Right ventricle myocardium inferior (tissue), 1 donor: Measurements from ENCODE around the gene SMIM13. TPM values are rescaled to one million over a fixed set of nuclear protein-coding genes. Genes with fewer than 3 reads are reported as not detected.
A peak's percentile ranks its signal among the peaks of the same experiment; 100 is the strongest.

Experiments
- ATAC-seq: fragments of 200-7000 bp; cut with Tn5 transposase; one replicate; pipeline ENCODE4 v1.9.1; 2020; ENCODE audit warnings: mild to moderate bottlenecking, moderate library complexity
- DNase-seq: peaks from one replicate; pipeline ENCODE4 v3.0.0; 2021; ENCODE audit errors: missing footprints
- intact Hi-C: fragments of 100-400 bp; cut with DNase I; formaldehyde crosslinking; loops from one replicate; pipeline ENCODE4 v1.11.0; 2022
- total RNA-seq: library from RNA; stranded (reverse); fragmentation: NEBNext Ultra II Directional; extraction: Animal tissue kit (Norgen Biotek cat#: 25700); gene quantifications from one replicate; pipeline ENCODE4 v1.2.1, GENCODE V29; 2021
- donor health status: DM: no; HTN: yes; CAD: no; lungs with severe emphysema.

Gene SMIM13
- total RNA-seq, 1 donor from 2014 or later: 12.6 TPM

DNA sequence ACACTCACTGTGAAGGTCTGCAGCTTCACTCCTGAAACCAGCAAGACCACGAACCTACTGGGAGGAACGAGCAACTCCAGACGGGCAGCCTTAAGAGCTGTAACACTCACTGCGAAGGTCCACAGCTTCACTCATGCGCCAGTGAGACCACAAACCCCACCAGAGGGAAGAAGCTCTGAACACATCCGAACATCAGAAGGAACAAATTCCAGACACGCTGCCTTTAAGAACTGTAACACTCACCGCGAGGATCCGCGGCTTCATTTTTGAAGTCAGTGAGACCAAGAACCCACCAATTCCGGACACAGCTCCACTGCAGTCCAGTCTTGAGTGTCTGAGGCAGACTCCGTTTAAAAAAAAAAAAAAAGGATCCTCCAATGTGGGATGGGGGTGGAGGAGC is 78.3 kb downstream of the SMIM13 start:
- ATAC-seq (no peak), DNase-seq (no peak)
- intact Hi-C loops: loop anchor here (10.0 kb wide), 1 partner anchor 323 kb away; no protein-coding TSS in a partner anchor

DNA sequence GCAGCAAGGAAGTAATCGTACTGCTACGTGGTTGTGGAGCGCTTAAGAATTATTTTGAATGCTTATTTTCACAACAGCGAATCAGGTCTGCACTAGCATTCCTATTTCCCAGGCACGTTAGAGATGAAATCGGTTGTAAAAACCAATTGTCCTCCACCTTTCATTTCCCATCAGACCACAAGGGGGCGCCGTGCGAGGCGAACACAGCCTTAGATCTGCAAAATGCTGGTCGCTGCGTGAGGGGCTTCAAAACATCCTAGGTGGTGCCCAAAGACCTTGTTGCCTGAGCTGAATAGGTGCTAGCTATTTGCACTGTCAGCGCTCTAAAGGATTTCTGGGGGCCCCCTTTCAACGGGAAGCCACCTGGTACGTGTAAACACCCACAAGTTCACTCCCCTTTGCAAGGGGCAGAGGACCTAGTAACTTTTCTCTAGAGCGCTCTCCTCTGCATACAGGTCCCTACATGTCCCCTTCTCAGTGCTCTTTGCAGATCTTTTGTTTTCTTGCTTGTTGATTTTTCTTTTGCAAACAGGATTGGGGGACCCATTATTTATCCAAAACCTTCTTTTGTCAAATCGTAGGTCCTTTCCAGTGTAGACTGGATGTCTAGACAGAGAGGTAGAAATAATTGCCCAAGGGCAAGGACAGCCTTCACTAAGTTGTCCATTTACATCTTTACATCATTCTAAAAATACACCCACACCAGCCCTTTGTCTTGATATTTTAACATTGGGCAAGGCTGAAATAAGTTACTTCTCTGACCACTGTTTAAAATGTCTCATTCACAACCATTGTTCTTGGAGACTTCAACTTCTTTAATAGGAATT is 79.1 kb downstream of the SMIM13 start:
- DNase-seq: peak; percentile 83
- intact Hi-C loops: loop anchor here (10.0 kb wide), 1 partner anchor 322 kb away; no protein-coding TSS in a partner anchor
- no peak for ATAC-seq

DNA sequence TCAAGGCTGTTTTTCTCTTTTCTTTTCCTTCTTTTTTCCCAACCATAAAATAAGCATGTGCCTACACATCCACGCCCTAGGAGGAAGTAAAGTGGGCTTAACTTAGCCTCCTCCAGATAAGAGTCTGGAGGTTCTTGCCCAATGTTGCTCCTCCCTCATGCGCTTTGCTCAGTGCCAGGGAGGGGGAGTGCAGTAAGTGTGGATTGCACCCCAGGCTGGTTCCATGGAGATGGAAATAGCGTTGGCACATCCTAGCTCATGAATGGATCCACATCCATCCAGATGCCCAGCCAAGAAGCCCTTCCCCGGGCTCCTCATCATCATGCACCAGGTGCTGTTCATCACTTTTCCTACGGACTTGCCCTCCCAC is 80.6 kb downstream of the SMIM13 start:
- no peak for DNase-seq
- no peak for ATAC-seq
- intact Hi-C loops: loop anchor here (10.0 kb wide), 1 partner anchor 321 kb away; no protein-coding TSS in a partner anchor

DNA sequence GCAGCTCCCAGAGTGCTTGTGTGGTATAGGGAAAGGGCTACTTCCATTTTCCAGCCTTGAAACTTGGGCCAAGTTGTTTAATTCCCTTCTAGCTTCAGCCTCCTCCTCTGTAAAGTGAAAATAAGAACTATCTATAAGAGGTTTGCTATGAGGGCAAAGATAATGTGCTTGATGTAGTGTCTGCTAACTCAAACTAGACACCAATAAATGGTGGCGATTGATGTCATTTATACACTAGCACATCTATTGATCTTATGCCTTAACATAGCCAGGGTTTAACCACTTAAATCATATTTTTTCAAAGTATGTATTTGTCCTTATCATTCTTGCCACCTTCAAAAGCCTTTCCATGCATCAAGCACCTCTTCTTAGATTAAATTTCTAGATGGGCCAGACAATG is 83.6 kb downstream of the SMIM13 start:
- no peak for ATAC-seq
- DNase-seq: no peak
- intact Hi-C loops: loop anchor here (5.0 to 10.0 kb wide), 2 partner anchors 35 to 318 kb away; no protein-coding TSS in a partner anchor

DNA sequence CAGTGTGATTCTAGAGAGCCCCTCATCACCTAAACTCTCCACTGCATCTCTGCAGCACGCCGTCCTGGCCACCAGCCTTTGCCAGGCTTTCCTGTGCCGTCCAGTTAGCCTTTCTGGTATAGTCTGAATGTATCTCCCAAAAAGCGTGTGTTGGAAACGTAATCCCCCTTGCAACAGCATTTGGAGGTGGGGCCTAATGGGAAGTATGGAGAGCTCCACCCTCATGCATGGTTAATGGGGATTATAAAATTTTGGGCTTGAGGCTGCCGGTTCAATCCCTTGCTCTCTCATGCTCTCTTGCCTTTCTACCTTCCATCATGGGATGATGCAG is 85.4 kb downstream of the SMIM13 start:
- intact Hi-C loops: loop anchor here (5.0 to 10.0 kb wide), 2 partner anchors 33 to 316 kb away; no protein-coding TSS in a partner anchor

DNA sequence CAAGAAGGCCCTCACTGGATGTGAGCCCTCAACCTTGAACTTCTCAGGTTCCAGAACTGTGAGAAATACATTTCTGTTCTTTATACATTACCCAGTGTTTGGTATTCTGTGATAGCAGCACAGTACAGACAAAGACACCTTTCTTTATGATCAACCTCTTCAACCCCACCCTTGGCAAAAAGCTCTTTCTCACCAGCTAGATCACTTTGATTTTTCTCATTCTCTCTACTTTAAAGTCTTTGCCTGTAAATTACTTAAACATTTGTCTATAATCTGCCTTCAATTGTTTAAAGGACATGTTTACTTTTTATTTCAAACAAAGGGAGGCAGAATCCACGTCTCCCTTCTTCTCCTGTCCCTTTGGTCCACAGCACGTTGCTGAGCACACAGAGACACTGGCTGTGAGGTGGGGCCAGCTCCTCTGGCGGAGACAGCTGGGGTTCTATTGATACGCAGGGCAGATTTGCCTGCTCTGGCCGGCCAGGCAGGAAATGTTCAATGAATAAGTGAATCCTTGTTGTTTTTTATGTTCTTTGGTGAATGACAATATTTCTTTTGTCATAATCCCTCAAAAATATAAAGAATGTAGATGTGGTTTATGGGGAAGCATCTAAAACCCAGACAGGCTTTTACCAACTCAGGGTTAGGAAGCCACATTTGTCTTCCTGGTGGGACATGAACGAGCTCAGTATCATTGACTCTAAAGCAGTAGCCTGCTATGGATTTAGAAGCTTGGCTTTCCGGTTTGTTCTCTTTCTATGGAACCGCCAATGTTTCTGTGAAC is 86.0 kb downstream of the SMIM13 start:
- intact Hi-C loops: loop anchor here (5.0 to 10.0 kb wide), 2 partner anchors 33 to 315 kb away; no protein-coding TSS in a partner anchor
- no peak for DNase-seq
- no peak for ATAC-seq

More for the DNA sequence above, 85.4 kb downstream of the SMIM13 start:
- no peak for ATAC-seq
- no peak for DNase-seq

DNA sequence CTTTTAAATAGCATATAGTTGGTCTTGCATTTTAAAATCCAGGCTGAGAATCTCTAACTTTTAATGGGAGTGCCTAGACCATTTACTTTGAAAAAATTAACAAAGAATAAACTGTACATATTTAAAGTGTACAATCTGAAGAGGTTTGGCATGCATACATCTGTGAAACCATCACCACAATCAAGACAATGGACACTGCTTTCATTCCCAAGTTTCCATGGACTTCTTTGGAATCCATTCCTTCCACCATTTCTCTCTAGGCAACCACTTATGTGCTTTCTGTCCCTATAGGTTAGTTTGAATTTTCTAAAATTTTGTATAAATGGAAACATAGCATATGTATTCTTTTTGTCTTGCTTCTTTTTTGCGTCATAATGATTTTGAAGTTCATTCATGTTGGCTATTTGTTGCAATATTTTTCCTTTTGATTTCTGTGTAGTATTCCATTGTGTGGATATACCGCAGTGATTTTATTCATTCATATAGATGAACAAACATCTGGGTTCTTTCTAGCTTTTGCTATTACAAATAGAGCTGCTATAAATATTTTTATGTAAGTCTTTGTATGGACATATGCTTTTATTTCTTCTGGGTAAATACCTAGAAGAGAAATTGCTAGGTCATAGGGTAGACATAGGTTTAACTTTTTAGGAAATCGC is 88.0 kb downstream of the SMIM13 start:
- DNase-seq: no peak
- ATAC-seq: no peak
- intact Hi-C loops: no loop called here

DNA sequence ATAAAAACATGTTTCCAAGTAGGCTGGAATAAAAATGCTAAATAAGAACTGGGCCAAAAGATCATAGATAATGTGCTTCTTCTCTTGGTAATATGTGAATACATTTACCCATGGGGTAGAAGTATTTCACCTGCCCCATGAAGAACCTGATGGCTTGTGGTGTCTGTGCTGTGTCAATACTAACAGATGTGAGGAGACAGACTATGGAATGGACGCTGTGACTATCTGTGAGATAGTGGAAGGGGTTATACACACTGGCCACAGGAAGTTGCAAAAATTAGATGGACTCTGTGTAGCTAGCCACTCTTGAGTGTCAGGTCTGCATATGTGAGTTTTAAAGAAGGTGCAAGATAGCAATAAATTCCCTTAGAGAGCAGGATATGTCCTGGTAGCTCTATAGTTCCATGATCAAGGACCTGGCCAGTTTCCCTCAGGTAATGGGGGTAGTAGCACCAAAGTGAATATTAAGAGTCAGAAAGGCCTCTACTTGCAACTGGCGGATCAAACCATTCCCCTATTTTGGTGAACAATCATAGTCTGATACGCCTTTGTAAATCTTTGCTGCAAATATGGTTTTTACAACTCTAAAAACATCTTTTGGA is 90.2 kb downstream of the SMIM13 start:
- intact Hi-C loops: no loop called here
- DNase-seq (no peak), ATAC-seq (no peak)

DNA sequence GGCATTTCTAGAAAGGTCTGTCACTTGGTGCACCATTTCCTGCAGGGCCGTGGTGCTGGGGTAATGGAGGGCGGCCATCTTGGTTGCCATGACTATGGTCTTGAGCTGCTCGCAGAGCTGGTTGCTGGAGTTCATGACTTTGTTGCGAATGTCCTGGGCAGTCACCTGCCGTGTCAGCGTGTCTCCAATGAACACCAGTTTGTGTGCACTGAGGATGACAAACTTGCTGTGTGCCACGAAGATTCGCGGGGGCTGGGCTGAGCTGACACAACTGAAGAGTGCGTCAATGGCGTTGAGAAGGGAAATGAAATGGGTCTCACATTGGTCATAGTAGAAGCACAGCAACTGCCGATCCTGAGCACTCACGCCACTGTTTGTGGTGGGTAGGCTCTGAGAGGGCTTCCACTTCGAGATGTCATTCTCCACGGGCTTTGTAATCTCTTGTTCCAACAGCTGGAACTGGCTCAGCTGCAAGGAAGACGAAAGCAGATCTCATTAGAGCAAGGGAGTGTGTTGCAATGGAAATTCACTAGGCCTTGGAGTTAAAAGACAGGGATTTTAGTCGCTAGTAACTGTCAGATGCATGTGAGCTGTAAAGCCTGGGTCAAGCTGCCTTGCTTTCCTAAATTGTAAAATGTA is 91.7 kb downstream of the SMIM13 start:
- no peak for DNase-seq
- intact Hi-C loops: no loop called here
- peak; percentile 54 for ATAC-seq

DNA sequence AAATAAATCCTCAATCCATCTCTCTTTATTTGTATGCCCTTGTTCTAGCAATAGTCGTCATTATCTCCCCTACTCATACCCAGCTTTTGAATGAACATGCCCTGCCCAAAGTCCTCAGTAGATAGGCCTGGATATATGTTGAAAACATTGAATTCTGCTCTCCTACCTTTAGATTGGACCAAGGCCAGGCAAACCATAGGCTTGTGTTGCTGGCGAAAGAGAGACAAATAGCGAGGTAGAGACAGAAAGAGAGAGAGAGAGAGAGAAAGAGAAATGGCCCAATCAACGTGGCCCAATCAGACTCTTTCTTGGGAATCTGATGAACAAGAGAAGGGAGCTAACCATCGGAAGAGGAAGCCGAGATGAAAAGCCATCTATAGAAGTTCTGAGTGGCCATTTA is 93.7 kb downstream of the SMIM13 start:
- no peak for DNase-seq
- intact Hi-C loops: no loop called here
- no peak for ATAC-seq

Other genes with a start within 250 kb of the SMIM13 start
- not detected for gene GCM2, start 211.8 kb upstream of the SMIM13 start, total RNA-seq
- gene SYCP2L, start 206.8 kb upstream of the SMIM13 start, total RNA-seq: 0.92 TPM
- gene ELOVL2, start 49.5 kb upstream of the SMIM13 start, total RNA-seq: 2.4 TPM
- gene ERVFRD-1, start 17.9 kb downstream of the SMIM13 start, total RNA-seq: 0.14 TPM
- 29.3 TPM for gene NEDD9, start 138.8 kb downstream of the SMIM13 start, total RNA-seq